ENCODE data around the gene AGAP1. TPM values are rescaled to one million over a fixed set of nuclear protein-coding genes. Genes with fewer than 3 reads are reported as not detected.

Gene AGAP1
- total and polyA plus RNA-seq, 10 donors, result 1.1 to 26.6 (median 11.3) TPM

- WGBS, 5 donors, result 8 to 13% (median 9%) methylated on average over 16 of the region's 16 CpGs
- TF ChIP-seq, protein P1, sequence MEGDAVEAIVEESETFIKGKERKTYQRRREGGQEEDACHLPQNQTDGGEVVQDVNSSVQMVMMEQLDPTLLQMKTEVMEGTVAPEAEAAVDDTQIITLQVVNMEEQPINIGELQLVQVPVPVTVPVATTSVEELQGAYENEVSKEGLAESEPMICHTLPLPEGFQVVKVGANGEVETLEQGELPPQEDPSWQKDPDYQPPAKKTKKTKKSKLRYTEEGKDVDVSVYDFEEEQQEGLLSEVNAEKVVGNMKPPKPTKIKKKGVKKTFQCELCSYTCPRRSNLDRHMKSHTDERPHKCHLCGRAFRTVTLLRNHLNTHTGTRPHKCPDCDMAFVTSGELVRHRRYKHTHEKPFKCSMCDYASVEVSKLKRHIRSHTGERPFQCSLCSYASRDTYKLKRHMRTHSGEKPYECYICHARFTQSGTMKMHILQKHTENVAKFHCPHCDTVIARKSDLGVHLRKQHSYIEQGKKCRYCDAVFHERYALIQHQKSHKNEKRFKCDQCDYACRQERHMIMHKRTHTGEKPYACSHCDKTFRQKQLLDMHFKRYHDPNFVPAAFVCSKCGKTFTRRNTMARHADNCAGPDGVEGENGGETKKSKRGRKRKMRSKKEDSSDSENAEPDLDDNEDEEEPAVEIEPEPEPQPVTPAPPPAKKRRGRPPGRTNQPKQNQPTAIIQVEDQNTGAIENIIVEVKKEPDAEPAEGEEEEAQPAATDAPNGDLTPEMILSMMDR (IDR thresholded peaks at IDR 0.05 in 8 of 11, conservative IDR thresholded peaks at IDR 0.05 in 3 of 11), result no peak
- Histone ChIP-seq H3K27ac (no peak overlapping the region), H3K9me3 (peaks cover 0 to 9% (median 0%) of the 10 kb centered on the region in 8 donors), H3K4me1 (peaks cover 0 to 51% (median 28%) of the 10 kb centered on the region in 6 donors), H3K4me3 (no peak overlapping the region), H3K36me3 (no peaks in the 10 kb centered on the region), H3K27me3 (replicated peaks in 1 of 7) (peaks cover 0 to 100% (median 95%) of the 10 kb centered on the region in 7 donors)
- intact Hi-C loops (cut with DNase I; ENCODE audit: low total_unique reads), result no loop called here
- DNase-seq, result no peak
These were observed 677.9 kb downstream of the AGAP1 start for GRCh38 chr2:236171680-236172254.

- peaks cover 0 to 100% (median 95%) of the 10 kb centered on the region in 7 donors for H3K27me3 ChIP-seq (replicated peaks in 1 of 7)
- peaks cover 0 to 9% (median 0%) of the 10 kb centered on the region in 8 donors for H3K9me3 ChIP-seq
- DNase-seq, result no peak
- TF ChIP-seq POLR2AphosphoS5 (IDR thresholded peaks at IDR 0.05), result no peak
- TF ChIP-seq POLR2A (IDR thresholded peaks at IDR 0.05), result no peak
- TF ChIP-seq, protein P1 (IDR thresholded peaks at IDR 0.05 in 8 of 11, conservative IDR thresholded peaks at IDR 0.05 in 3 of 11), result no peak
- H3K4me1 ChIP-seq, result peaks cover 0 to 44% (median 21%) of the 10 kb centered on the region in 6 donors
- H3K36me3 ChIP-seq, result no peaks in the 10 kb centered on the region
- H3K4me3 ChIP-seq, result no peak overlapping the region
- 6 to 8% (median 7%) methylated on average over 17 to 46 of the region's 46 CpGs for WGBS, 5 donors
- intact Hi-C loops (cut with DNase I; ENCODE audit: low total_unique reads), result no loop called here
- no peak overlapping the region for H3K27ac ChIP-seq
These were observed 678.6 kb downstream of the AGAP1 start for GRCh38 chr2:236172255-236173035.

- intact Hi-C loops (cut with DNase I; ENCODE audit: low total_unique reads), result no loop called here
- Histone ChIP-seq H3K36me3 (no peaks in the 10 kb centered on the region), H3K4me3 (no peak overlapping the region), H3K27ac (no peak overlapping the region), H3K9me3 (peaks cover 0 to 6% (median 0%) of the 10 kb centered on the region in 8 donors), H3K27me3 (replicated peaks in 1 of 7) (peaks cover 0 to 100% (median 95%) of the 10 kb centered on the region in 7 donors), H3K4me1 (peaks cover 0 to 43% (median 19%) of the 10 kb centered on the region in 6 donors)
- WGBS, 5 donors, result 0 to 7% (median 4%) methylated on average over 3 to 62 of the region's 62 CpGs
- DNase-seq, result peak; percentile 71
- TF ChIP-seq POLR2A (IDR thresholded peaks at IDR 0.05) (no peak), POLR2AphosphoS5 (IDR thresholded peaks at IDR 0.05) (no peak)
- TF ChIP-seq, protein P1 (IDR thresholded peaks at IDR 0.05 in 8 of 11, conservative IDR thresholded peaks at IDR 0.05 in 3 of 11), result no peak
These were observed 679.3 kb downstream of the AGAP1 start for GRCh38 chr2:236173036-236173728.

All from spleen (tissue), 11 donors.